Measurements from ENCODE around the gene SCAMP4.
"Not testable (repeated sequence)": the region's sequence is repeated elsewhere in the genome, so short reads cannot be mapped to it uniquely, and the experiment has no call there.

The SCAMP4 gene

DNA sequence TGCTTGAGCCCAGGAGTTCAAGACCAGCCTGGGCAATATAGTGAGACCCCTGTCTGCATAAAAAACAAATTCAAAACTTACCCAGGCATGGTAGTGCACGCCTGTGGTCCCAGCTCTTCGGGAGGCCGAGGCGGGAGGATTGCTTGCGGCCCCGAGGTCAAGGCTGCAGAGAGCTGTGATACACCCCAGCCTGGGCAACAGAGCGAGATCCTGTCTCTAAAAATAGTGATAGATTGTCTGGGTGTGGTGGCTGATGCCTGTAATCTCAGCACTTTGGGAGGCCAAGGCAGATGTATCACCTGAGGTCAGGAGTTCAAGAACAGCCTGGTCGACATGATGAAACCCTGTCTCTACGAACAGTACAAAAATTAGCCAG lies 37.9 kb upstream of the SCAMP4 start:
- no peak for DNase-seq

DNA sequence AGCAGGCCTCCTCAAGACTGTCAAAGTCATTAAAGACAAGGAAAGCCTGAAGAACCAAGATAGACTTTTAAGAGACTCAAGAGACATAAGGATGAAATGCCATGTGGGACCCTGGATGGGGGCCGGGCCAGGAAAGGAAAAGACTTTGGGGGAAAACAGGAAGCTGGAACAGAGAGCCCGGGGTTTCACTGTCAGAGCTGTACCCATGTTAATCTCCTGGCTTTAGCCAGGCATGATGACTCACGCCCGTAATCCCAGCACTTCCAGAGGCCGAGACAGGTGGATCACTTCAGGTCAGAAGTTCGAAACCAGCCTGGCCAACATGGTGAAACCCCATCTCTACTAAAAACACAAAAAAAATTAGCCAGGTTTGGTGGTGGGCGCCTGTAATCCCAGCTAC lies 36.2 kb upstream of the SCAMP4 start:
- DNase-seq, result no peak

GRCh38 chr19:1871140-1871597 lies 34.0 kb upstream of the SCAMP4 start:
- DNase-seq, result no peak

DNA sequence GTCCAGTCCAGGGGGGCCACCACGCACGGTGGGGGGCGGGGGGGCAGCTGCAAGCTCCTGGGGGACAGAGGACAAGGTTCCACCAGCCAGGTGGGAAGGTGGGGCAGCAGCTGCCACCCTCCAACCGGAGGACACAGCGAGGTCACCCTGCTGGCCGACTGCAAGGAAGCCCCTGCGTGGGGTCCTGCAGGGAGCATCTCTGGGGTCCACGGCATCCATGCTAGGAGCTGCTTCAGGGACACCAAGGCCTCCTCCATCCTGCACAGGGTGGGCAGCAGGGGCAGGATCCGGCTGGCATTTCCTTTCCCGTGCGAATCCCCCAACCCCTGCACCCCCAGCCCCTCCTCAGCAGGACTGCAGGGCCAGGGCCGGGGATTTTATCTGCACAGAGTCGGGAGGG lies 33.6 kb upstream of the SCAMP4 start:
- no peak for DNase-seq

DNA sequence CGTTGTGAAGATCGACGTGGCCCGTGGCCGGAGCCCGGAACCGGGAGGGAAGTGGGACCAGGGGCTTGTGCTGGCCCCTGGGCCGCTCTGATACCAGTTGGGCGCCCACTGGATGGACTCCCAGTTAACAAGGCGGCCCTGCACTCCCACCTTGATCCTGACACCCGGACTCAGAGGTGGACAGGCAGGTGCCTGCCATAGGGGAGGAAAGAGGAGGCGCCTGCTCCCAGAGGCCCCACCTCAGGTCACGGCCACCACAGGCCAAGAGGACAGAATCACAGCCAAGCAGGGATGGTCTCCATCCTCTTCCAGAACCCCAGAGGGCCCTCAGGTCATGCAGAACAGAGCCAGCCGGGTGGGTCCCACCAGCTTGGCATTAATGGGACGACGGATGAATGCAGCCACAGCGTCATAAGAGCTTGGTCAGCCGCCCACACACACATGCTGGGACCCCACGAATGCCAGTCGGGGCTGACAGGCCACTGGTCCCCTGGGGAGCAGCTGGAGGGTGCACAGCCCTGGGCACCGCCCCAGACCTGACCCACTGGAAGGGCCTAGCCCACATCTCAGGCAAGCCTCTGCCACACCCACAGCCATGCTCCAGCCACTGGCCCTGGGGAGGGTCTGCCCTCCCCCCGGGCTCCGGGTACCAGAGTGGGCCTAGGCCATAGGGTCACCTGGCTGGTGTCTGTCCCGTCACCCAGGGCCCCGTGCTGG lies 32.2 kb upstream of the SCAMP4 start:
- no peak for DNase-seq

DNA sequence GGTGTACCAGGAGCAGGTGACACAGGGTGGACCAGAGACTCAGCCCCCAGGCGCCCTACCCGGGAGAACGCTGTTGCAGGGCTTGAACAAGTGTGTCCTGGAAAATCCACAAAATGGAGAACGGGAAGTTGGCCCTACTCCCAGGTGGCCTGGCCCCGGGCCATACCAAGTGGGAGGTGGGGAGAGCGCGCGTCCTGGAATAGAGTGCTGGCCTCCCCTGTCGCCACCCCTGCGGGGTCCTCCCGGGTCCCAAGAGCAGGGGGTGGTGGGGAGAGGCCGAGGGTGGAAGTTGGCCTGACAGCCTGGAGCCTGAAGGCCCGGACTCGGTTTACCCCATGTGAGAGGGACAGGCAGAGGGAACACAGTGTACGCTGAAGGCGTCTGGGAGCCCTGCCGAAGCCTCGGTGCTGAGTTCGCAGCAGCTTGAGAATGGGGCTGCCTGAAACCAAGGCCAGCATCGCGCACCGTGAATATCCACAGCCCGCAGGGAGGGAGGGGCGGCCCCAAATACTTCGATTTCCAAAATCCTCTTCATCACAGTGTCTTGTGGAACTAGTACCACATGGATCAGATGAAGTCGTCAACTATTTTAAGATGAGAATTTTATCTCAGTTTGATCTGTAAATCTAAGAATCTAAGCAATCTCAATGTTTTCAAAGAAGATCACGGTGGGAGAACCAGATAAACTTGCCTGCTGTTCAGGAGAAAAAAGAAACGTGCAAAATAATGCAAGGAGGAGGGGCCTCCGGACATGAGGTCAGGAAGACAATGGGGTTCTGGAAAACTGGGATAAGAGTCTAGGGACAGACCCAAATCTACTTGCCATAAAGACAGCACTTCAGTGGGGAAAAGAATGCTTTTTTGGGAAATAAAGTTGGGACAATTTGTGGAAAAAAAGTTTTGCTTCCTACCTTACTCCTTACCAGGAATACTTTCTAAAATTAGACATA lies 31.4 kb upstream of the SCAMP4 start:
- peak; percentile 51 for DNase-seq

DNA sequence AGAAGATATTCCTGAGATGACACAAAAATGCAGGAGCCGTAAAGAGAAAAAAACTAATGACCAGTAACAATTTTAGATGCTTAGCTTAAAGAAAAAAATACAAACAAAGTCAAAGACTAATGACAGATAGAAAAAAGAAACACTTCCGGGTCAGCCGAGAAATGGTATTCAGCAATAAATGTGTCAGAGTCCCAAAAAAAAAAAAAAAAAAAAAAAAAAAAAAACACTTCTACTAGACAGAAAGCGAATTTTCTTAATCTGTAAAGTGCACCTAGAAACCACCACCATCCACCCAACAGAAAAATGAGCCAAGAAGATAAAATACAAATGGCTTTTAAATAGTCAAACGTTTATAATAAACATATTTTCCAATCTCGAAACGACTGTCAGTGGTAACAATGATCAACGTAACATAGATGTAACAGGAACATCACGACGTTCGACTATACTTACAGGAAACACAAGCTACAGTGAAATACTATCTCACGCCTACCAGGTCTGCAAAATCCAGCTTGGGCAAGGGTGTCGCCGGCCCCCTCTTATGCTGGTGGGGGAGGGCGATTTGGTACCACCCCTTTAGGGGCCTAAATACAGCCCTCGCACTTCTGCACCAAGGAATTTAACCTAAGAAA lies 30.5 kb upstream of the SCAMP4 start:
- peak; percentile 46 for DNase-seq

DNA sequence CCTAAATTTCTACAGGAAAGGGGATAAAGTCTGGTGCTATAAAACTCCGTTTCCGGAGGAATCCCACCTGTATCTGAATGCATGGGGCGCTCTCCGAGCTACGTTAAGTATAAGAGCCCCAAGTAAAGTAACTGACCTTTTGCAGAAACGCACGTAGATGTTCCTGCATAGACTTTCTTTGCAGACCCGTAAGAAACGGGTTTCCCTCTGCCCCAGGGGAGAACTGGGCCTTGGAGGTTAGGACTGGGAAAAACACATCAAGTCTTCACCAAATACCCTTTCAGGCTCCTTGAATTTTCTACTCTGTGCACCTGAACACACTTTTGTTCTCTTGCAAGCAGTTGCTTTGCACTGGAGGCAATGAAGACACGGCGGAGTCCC lies 29.9 kb upstream of the SCAMP4 start:
- not testable (repeated sequence) for DNase-seq

GRCh38 chr19:1875646-1876495 lies 29.3 kb upstream of the SCAMP4 start:
- DNase-seq, result peak; percentile 77

DNA sequence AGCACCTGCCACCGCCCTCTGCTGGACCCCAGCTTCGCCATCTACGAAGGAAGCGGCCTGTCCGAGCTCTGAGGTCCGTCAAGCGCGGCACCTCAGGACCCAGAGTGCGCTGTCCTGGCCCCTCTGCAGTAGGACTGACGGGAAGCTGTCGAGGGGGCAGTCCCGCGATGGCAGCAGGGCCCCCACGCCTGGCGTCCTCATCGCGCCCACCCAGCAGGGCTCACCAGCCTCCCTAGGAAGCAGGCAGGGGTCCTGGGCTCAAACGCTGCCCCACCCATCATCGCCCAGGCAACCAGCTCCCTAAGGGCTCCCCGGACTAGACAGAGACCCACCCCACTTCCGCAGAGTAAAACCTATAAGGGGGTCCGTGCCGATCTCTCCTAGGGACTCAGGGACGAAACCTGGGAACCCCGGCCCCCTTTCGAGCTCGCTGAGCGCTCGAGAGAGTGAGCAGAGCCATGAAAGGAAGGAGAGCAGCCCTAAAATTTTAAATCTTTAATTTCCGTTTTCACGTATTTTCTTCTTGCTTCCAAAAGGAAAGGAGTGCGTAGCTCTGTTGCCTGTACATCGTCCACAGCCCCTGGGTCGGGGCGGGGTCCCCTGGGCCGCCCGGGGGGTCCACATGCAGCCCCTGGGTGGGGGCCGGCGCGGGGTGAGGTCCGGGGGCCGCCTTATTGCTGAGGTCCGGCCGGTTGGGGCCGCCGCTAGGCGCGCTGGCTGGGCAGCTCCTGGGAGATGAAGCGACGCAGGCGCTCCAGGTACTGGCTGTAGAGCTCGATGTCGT lies 28.5 kb upstream of the SCAMP4 start:
- DNase-seq, result not testable (repeated sequence)

DNA sequence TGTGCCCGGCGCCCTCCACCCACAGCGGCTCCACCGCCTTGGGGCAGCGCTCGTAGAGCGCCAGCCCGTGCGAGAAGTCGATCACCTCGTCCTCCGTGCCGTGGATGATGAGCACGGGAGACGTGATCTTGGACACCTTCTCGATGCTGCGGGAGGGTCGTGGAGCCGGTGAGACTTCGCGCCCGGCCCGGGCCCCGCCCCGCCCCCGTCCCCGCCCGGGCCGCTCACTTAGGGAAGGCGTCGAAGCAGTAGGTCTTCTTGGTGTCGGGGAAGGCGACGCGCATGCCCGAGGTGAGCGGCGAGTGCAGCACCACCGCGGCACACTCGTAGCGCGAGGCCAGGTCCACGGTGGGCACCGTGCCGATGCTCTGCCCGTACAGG lies 27.9 kb upstream of the SCAMP4 start:
- not testable (repeated sequence) for DNase-seq

DNA sequence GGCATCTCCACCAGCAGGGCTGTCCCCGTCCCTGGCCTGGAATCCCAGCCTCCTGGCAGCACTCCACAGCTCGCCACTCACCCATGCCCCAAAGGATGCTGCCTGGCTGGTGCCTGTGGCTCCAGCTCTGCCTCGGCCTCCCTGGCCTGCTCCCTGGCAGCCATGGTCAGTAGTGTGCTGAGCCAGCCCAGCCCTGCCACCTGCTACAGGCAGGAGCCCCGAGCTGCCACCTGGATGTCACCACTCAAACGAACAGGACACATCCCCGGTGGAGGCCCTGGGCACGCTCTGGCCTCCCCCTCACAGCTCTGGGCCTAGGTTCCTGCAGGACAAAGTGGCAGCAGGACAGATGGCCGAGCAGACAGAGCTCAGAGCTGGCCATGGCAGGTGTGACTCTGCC lies 26.6 kb upstream of the SCAMP4 start:
- DNase-seq, result not testable (repeated sequence)

- not testable (repeated sequence) for DNase-seq
These were observed 25.2 kb upstream of the SCAMP4 start for GRCh38 chr19:1879982-1880381.

- DNase-seq, result no peak
These were observed 24.4 kb upstream of the SCAMP4 start for GRCh38 chr19:1880611-1881392.

DNA sequence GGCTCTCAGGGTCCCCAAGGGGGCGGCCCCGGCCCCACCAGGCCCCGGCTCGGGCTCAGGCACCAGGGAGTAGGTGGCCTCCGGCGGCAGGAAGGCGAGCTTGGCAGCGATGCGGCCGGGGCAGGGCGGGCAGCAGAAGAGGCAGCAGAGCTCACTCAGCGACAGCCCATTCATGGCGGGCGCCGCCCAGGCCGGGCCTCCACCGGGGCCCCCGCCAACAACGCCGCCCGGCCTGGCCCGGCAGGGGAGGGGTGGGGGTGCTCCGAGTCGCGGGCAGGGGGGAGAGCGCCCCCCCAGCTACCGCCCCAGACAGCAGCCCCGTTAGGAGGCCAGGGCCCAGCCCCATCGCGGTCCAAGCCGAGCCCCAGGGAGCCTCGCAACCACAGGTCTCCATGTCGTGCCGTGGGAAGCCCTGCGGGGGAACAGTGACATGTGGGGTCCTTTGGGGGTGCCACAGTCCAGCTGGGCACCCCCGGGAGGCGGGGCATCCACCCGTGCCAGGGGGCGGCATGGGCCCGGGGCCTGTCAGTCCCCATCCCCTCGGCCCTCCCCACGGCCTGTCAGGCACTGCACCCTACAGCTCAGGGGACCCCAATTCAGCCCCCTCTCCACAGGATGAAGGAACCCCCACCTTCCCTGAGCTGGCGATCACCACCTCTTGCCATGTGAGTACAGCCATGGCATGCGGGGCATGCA lies 23.7 kb upstream of the SCAMP4 start:
- not testable (repeated sequence) for DNase-seq

DNA sequence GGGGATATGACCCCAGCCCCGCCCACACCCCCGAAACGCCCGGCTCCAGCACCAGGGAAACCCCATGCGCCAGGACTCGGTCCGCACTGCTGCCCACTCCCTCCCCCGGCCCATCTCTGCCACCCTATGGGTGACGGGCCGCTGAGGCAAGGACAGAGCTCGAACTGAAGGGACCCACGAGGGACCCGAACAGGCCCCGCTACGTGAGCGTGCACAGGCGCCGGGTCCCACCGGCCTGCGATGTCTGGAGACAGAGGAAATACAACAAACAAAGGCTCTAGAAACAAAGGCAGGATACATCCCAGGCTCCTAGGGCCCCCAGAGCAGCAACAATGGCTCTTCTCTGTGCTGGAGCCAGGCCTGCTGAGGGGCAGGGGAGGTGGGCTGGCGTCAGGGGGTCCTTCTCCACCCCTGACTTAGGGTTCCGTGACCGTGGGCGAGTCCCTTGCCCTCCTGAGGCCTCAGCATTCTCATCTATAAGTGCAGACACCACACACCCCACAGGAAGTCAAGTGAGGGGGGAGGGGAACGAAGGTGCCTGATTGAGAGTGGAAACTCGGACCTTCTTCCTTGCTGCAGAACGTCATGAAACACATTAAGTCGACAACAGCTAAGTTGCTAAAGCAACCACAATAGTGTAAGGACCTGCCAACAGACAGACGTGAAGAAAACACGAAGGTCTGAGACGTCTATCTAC lies 23.0 kb upstream of the SCAMP4 start:
- DNase-seq, result no peak

DNA sequence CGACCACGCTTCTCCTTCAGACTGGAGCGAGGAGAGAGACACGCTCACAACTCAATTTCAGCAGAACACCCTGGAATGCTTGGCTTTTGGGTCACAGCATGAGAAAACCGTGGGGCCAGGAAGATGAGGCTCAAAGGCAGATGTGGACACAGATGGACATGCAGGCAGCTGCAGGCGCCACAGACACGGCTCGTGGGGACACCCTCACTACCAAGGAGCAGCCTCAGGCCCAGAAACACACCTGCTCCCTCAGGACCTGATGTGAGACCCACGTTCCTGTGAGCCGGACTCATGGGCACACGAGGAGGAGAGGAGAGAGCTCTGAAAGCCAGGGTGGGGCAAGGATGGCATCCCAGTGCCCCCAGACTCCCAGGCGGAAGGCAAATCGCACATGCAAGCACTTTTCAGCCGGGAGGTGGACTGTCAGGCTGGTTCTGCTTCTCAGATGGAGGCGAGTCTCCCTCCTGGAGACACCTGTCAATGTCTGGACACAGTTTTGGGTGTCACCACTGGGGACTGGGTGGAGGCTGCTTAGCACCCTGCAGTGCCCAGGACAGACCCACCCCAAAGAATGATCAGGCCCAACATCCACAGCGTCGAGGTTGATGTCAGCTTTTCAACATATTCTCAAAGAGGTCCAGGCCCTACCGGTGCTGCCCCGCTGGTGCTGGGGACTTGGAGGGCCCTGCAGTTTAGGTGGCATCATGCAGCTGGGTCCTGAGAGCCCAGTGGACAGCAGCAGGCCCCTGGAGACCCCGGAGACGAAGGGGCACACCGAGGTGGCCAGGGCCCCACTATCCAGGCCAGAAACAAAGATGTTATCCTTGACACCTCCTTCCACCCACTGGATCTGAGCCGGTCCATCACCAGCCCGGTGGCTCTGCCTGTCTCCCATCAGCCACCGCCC lies 22.2 kb upstream of the SCAMP4 start:
- no peak for DNase-seq

DNA sequence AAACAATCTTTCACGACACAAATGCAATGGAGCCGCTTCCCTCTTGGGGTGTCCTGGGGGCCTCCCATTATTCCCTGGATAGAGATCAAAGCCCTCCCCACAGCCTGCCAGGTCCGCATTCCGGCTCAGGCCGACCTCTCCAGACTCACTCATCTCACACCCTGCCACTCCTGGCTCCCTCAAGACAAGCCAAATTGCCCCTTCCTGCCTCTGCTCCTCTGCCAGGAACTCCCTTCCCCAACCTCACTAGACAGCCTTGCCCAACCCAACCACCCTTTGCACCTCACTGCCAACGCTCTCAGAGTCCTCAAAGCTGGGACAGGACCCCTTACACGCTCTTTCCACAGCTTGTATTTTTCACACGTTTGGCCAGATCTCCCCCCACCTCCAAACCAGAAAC lies 21.4 kb upstream of the SCAMP4 start:
- no peak for DNase-seq

GRCh38 chr19:1884291-1884718 lies 20.9 kb upstream of the SCAMP4 start:
- DNase-seq, result no peak

All from DMS79 treated with DMSO at 0.1 percent for 48 hours (cell line).